WTC11 (cell line): ENCODE measurements around the gene TUBGCP6. TPM values are rescaled to one million over a fixed set of nuclear protein-coding genes. Genes with fewer than 3 reads are reported as not detected.

Source experiments
- AFF4 ChIP-seq: sonication (generic); formaldehyde crosslinking; IDR thresholded peaks from 2 replicates; pipeline ENCODE4 v1.8.1; 2023; ENCODE audit warnings: mild to moderate bottlenecking, missing genetic modification reagents, borderline replicate concordance
- ATF6 ChIP-seq: sonication (generic); formaldehyde crosslinking; IDR thresholded peaks from 2 replicates; pipeline ENCODE4 v1.8.1; 2023; ENCODE audit warnings: mild to moderate bottlenecking, missing genetic modification reagents
- CREM ChIP-seq: sonication (generic); formaldehyde crosslinking; IDR thresholded peaks from 2 replicates; pipeline ENCODE4 v1.8.1; 2022; ENCODE audit warnings: mild to moderate bottlenecking, missing genetic modification reagents, moderate library complexity
- ELF4 ChIP-seq: sonication (generic); formaldehyde crosslinking; IDR thresholded peaks from 2 replicates; pipeline ENCODE4 v1.8.1; 2022; ENCODE audit warnings: low read depth, mild to moderate bottlenecking, moderate library complexity, missing genetic modification reagents
- ESRRA ChIP-seq: sonication (generic); formaldehyde crosslinking; IDR thresholded peaks from 2 replicates; pipeline ENCODE4 v1.8.1; 2022; ENCODE audit warnings: mild to moderate bottlenecking, missing genetic modification reagents, borderline replicate concordance
- ETV6 ChIP-seq: sonication (generic); formaldehyde crosslinking; IDR thresholded peaks from 2 replicates; pipeline ENCODE4 v1.8.1; 2022; ENCODE audit warnings: mild to moderate bottlenecking, missing genetic modification reagents
- FOXP1 ChIP-seq: sonication (generic); formaldehyde crosslinking; IDR thresholded peaks from 2 replicates; pipeline ENCODE4 v1.8.0; 2022; ENCODE audit warnings: missing genetic modification reagents, mild to moderate bottlenecking, moderate library complexity, borderline replicate concordance
- FOXP4 ChIP-seq: sonication (generic); formaldehyde crosslinking; IDR thresholded peaks from 2 replicates; pipeline ENCODE4 v1.8.0; 2022; ENCODE audit warnings: mild to moderate bottlenecking, missing genetic modification reagents
- GTF2I ChIP-seq: fragments of 250-450 bp; sonication (Bioruptor Pico); conservative IDR thresholded peaks from 2 replicates; pipeline ENCODE4 v1.4.0; 2021; ENCODE audit warnings: mild to moderate bottlenecking
- HMGXB4 ChIP-seq: sonication (generic); formaldehyde crosslinking; IDR thresholded peaks from 2 replicates; pipeline ENCODE4 v1.8.1; 2023; ENCODE audit warnings: mild to moderate bottlenecking, moderate library complexity, missing genetic modification reagents
- JAZF1 ChIP-seq: fragments of 250-450 bp; sonication (Bioruptor Pico); IDR thresholded peaks from 2 replicates; pipeline ENCODE4 v1.9.0; 2021; ENCODE audit warnings: moderate library complexity, mild to moderate bottlenecking, inconsistent platforms
- JUN ChIP-seq: sonication (generic); formaldehyde crosslinking; IDR thresholded peaks from 2 replicates; pipeline ENCODE4 v1.8.0; 2023; ENCODE audit warnings: mild to moderate bottlenecking, missing genetic modification reagents
- NR1H2 ChIP-seq: sonication (generic); formaldehyde crosslinking; IDR thresholded peaks from 2 replicates; pipeline ENCODE4 v1.9.0; 2021; ENCODE audit warnings: mild to moderate bottlenecking, moderate library complexity, missing genetic modification reagents
- PREB ChIP-seq: sonication (generic); formaldehyde crosslinking; IDR thresholded peaks from 2 replicates; pipeline ENCODE4 v1.8.1; 2022; ENCODE audit warnings: mild to moderate bottlenecking, missing genetic modification reagents, moderate library complexity, borderline replicate concordance
- RELA ChIP-seq: sonication (generic); formaldehyde crosslinking; IDR thresholded peaks from 2 replicates; pipeline ENCODE4 v1.8.1; 2022; ENCODE audit warnings: missing genetic modification reagents, mild to moderate bottlenecking, borderline replicate concordance
- SMAD3 ChIP-seq: sonication (generic); formaldehyde crosslinking; IDR thresholded peaks from 2 replicates; pipeline ENCODE4 v1.8.0; 2022; ENCODE audit warnings: missing genetic modification reagents, mild to moderate bottlenecking, borderline replicate concordance
- SP1 ChIP-seq: sonication (generic); formaldehyde crosslinking; conservative IDR thresholded peaks from 2 replicates; pipeline ENCODE4 v1.8.1; 2022; ENCODE audit warnings: missing genetic modification reagents
- TEAD1 ChIP-seq: sonication (generic); formaldehyde crosslinking; IDR thresholded peaks from 2 replicates; pipeline ENCODE4 v1.8.0; 2022; ENCODE audit warnings: mild to moderate bottlenecking, missing genetic modification reagents
- ZNF281 ChIP-seq: sonication (generic); formaldehyde crosslinking; IDR thresholded peaks from 2 replicates; pipeline ENCODE4 v1.8.0; 2023; ENCODE audit warnings: mild to moderate bottlenecking, missing genetic modification reagents
- ZNF416 ChIP-seq: fragments of 250-450 bp; sonication (Bioruptor Pico); IDR thresholded peaks from 2 replicates; pipeline ENCODE4 v1.9.0; 2021; ENCODE audit warnings: mild to moderate bottlenecking, inconsistent platforms
- ZNF512 ChIP-seq: sonication (generic); formaldehyde crosslinking; IDR thresholded peaks from 2 replicates; pipeline ENCODE4 v1.8.1; 2022; ENCODE audit warnings: missing genetic modification reagents, borderline replicate concordance
- ZSCAN18 ChIP-seq: fragments of 250-450 bp; sonication (Bioruptor Pico); IDR thresholded peaks from 2 replicates; pipeline ENCODE4 v2.1.2; 2022; ENCODE audit warnings: mild to moderate bottlenecking, moderate library complexity
- total RNA-seq: library from RNA; stranded (reverse); gene quantifications from 3 replicates; pipeline ENCODE4 v1.2.3, GENCODE V29; 2021

The TUBGCP6 gene
- total RNA-seq, 1 experiment from 2014 or later: 45.4 TPM

- TF ChIP-seq AFF4 (CRISPR knock-in tag) (no peak), ELF4 (CRISPR knock-in tag) (no peak), JUN (CRISPR knock-in tag) (0 out of 2 replicates have a peak, but pooled peaks have one; percentile 37), RELA (no peak), JAZF1 (CRISPR knock-in tag) (no peak), FOXP1 (CRISPR knock-in tag) (no peak), ZNF281 (CRISPR knock-in tag) (peak; percentile 48; the same call in 1 of the 2 replicates), TEAD1 (CRISPR knock-in tag) (no peak), PREB (CRISPR knock-in tag) (no peak), ATF6 (CRISPR knock-in tag) (no peak), GTF2I (CRISPR knock-in tag) (no peak), ZNF512 (CRISPR knock-in tag) (no peak), FOXP4 (CRISPR knock-in tag) (no peak), SP1 (peak; percentile 58), ETV6 (no peak), ESRRA (CRISPR knock-in tag) (no peak), SMAD3 (CRISPR knock-in tag) (no peak), ZSCAN18 (CRISPR knock-in tag) (no peak), CREM (CRISPR knock-in tag) (no peak), NR1H2 (CRISPR knock-in tag) (no peak), ZNF416 (CRISPR knock-in tag) (no peak), HMGXB4 (CRISPR knock-in tag) (no peak)
These were observed 44.2 kb downstream of the TUBGCP6 start, which contains the start of gene SELENOO (continued) for GRCh38 chr22:50200461-50201190.
